ENCODE results near the gene IKBKE. TPM values are rescaled to one million over a fixed set of nuclear protein-coding genes. Genes with fewer than 3 reads are reported as not detected.

The IKBKE gene
- total RNA-seq, 6 donors from 2014 or later: 7.4 to 25.1 (median 9.2) TPM

GRCh38 chr1:206487970-206488369 is 17.7 kb downstream of the IKBKE start:
- Histone ChIP-seq H3K27ac (no peak overlapping the region), H3K27me3 (no peaks in the 10 kb centered on the region), H3K4me1 (peaks cover 0 to 19% (median 5%) of the 10 kb centered on the region in 4 donors), H3K9me3 (no peaks in the 10 kb centered on the region), H3K4me3 (no peak overlapping the region), H3K36me3 (peaks cover 0 to 22% (median 7%) of the 10 kb centered on the region in 4 donors)
- ATAC-seq (ENCODE audit: low FRiP score in 2 of 2) (no peak), DNase-seq (no peak)
- WGBS, 2 donors: 84 to 95% methylated on average over 7 of the region's 7 CpGs
- TF ChIP-seq POLR2AphosphoS5 (IDR thresholded peaks at IDR 0.05): no peak
- TF ChIP-seq POLR2A (IDR thresholded peaks at IDR 0.05): no peak
- TF ChIP-seq CTCF (IDR thresholded peaks at IDR 0.05): no peak
- TF ChIP-seq EP300 (IDR thresholded peaks at IDR 0.05): no peak

DNA sequence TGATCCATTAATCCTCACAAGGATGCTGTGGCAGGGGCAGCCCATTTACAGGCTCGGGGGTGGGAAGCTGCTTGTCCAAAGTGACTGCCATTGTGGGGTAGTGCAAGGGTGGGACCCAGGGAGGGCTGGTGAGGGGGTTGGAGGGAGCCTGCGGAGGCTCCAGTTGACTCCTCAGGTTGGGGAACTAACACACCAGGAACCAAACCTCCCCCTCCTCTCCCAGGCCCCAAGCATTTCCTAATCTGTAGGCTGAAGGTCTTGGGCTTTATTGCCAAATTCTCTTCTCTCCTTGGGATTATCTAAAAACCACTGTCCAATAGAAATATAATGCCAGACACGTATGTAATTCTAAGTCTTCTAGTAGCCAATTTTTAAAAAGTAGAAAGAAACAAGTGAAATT is 18.2 kb downstream of the IKBKE start:
- WGBS, 2 donors: 86 to 87% methylated on average over 3 of the region's 3 CpGs
- Histone ChIP-seq H3K4me1 (peaks cover 0 to 19% (median 5%) of the 10 kb centered on the region in 4 donors), H3K4me3 (no peak overlapping the region), H3K27me3 (no peaks in the 10 kb centered on the region), H3K36me3 (peaks cover 0 to 24% (median 9%) of the 10 kb centered on the region in 4 donors), H3K27ac (no peak overlapping the region), H3K9me3 (no peaks in the 10 kb centered on the region)
- no peak for DNase-seq
- TF ChIP-seq POLR2A (IDR thresholded peaks at IDR 0.05) (no peak), EP300 (IDR thresholded peaks at IDR 0.05) (no peak), CTCF (IDR thresholded peaks at IDR 0.05) (no peak), POLR2AphosphoS5 (IDR thresholded peaks at IDR 0.05) (no peak)
- ATAC-seq (ENCODE audit: low FRiP score in 2 of 2): no peak

- H3K36me3 ChIP-seq: peaks cover 0 to 20% (median 4%) of the 10 kb centered on the region in 4 donors
Measured at GRCh38 chr1:206489980-206490770, 19.9 kb downstream of the IKBKE start.

DNA sequence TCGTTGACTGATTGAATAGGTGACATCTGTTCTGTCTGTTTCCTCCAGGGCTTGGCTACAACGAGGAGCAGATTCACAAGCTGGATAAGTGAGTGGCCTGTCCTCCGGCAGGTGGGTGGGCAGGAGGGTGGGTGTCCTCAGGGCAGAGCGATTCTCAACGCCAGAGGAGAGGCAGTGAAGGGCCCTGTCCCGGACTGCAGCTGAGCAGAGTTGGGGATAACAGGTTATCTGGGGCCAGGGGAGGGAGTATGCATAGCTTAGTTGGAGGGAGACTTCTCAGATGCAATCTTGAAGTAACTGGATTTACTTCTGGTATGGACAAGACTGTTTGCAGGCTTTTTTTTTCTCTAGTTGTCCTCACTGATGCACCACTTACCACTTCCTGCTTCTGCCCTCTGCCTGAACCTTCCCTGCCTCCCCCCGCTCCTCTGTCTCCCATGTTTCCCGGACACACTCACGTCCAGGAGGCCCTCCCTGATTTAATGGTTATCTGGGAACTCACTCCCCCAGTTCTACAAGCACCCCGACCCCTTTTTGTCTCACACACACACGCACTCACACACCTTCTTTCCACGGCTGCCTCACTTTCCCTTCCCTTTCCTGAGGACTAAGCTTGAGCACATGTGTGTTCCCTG is 20.6 kb downstream of the IKBKE start:
- no peak for DNase-seq
- Histone ChIP-seq H3K27ac (no peak overlapping the region), H3K4me1 (peaks cover 10 to 29% (median 16%) of the 10 kb centered on the region in 4 donors), H3K4me3 (no peak overlapping the region), H3K36me3 (peaks cover 0 to 19% (median 4%) of the 10 kb centered on the region in 4 donors), H3K27me3 (no peaks in the 10 kb centered on the region), H3K9me3 (no peaks in the 10 kb centered on the region)
- TF ChIP-seq EP300 (IDR thresholded peaks at IDR 0.05) (no peak), POLR2AphosphoS5 (IDR thresholded peaks at IDR 0.05) (no peak), POLR2A (IDR thresholded peaks at IDR 0.05) (no peak), CTCF (IDR thresholded peaks at IDR 0.05) (no peak)
- ATAC-seq (ENCODE audit: low FRiP score in 2 of 2): no peak
- 75 to 89% methylated on average over 12 of the region's 12 CpGs for WGBS, 2 donors

More at GRCh38 chr1:206489980-206490770, 19.9 kb downstream of the IKBKE start:
- WGBS, 2 donors: 68 to 86% methylated on average over 12 to 22 of the region's 22 CpGs
- no peak overlapping the region for H3K27ac ChIP-seq
- H3K4me3 ChIP-seq: no peak overlapping the region
- no peaks in the 10 kb centered on the region for H3K27me3 ChIP-seq
- peak; percentile 84 to 90 for ATAC-seq (ENCODE audit: low FRiP score in 2 of 2)
- H3K9me3 ChIP-seq: no peaks in the 10 kb centered on the region
- TF ChIP-seq POLR2A (IDR thresholded peaks at IDR 0.05) (no peak), CTCF (IDR thresholded peaks at IDR 0.05) (peak; percentile 90 to 93 (median 92))
- DNase-seq: peak in 1 of 2 donors; percentile 82
- peaks cover 3 to 22% (median 10%) of the 10 kb centered on the region in 4 donors for H3K4me1 ChIP-seq
